ENCODE measurements around the gene MTA3. TPM values are rescaled to one million over a fixed set of nuclear protein-coding genes. Genes with fewer than 3 reads are reported as not detected.

The MTA3 gene
- total RNA-seq, 3 donors from 2014 or later = 31.4 to 58.0 (median 49.2) TPM

DNA sequence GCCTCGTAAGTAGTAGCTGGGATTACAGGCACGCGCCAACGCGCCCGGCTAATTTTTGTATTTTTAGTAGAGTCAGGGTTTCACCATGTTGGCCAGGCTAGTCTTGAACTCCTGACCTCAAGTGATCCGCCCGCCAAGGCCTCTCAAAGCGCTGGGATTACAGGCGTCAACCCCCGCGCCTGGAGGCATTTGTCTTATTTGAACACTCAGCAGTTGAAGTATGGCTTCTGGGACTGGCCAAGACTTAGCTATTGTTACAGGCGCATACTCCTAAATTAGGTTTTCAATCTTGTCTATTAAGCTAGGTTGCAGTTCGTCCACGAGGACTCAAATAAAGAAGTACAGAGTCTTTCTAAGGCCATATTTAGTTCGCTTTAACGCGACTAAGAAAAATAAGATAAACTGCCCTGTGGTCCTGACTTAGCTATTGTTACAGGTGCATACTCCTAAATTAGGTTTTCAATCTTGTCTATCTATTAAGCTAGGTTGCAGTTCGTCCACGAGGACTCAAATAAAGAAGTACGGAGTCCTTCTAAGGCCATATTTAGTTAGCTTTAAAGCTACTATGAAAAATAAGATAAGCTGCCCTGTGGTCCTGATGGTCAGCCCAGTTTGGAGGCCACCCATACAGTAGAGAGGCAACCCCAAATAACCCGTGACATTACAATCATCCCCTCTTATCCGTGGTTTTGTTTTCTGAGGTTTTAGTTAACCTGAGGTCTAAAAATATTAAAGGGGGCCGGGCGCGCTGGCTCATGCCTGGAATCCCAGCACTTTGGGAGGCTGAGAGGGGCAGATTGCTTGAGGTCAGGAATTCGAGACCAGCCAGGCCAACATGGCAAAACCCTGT lies 20.8 kb upstream of the MTA3 start:
- H3K4me3 ChIP-seq = no peak overlapping the region
- TF ChIP-seq POLR2A (IDR thresholded peaks at IDR 0.05) (no peak), POLR2AphosphoS5 (IDR thresholded peaks at IDR 0.05) (no peak)
- TF ChIP-seq, protein P1, sequence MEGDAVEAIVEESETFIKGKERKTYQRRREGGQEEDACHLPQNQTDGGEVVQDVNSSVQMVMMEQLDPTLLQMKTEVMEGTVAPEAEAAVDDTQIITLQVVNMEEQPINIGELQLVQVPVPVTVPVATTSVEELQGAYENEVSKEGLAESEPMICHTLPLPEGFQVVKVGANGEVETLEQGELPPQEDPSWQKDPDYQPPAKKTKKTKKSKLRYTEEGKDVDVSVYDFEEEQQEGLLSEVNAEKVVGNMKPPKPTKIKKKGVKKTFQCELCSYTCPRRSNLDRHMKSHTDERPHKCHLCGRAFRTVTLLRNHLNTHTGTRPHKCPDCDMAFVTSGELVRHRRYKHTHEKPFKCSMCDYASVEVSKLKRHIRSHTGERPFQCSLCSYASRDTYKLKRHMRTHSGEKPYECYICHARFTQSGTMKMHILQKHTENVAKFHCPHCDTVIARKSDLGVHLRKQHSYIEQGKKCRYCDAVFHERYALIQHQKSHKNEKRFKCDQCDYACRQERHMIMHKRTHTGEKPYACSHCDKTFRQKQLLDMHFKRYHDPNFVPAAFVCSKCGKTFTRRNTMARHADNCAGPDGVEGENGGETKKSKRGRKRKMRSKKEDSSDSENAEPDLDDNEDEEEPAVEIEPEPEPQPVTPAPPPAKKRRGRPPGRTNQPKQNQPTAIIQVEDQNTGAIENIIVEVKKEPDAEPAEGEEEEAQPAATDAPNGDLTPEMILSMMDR (IDR thresholded peaks at IDR 0.05) = no peak
- no peaks in the 10 kb centered on the region for H3K27me3 ChIP-seq

GRCh38 chr2:42550870-42551269 lies 17.6 kb upstream of the MTA3 start:
- DNase-seq (ENCODE audit: low spot score in 2 of 2) = no peak
- H3K27ac ChIP-seq = no peak overlapping the region
- no peak overlapping the region for H3K4me3 ChIP-seq
- intact Hi-C loops (cut with DNase I; ENCODE audit: low total_unique reads) = no loop called here
- H3K36me3 ChIP-seq = no peaks in the 10 kb centered on the region
- no peaks in the 10 kb centered on the region for H3K27me3 ChIP-seq
- TF ChIP-seq, protein P1 (IDR thresholded peaks at IDR 0.05) = no peak
- TF ChIP-seq POLR2A (IDR thresholded peaks at IDR 0.05) (no peak), POLR2AphosphoS5 (IDR thresholded peaks at IDR 0.05) (no peak)
- no peaks in the 10 kb centered on the region for H3K9me3 ChIP-seq
- H3K4me1 ChIP-seq = no peaks in the 10 kb centered on the region

More for the DNA sequence above, 20.8 kb upstream of the MTA3 start:
- H3K36me3 ChIP-seq = no peaks in the 10 kb centered on the region
- H3K27ac ChIP-seq = no peak overlapping the region
- DNase-seq (ENCODE audit: low spot score in 2 of 2) = no peak
- intact Hi-C loops (cut with DNase I; ENCODE audit: low total_unique reads) = no loop called here
- H3K4me1 ChIP-seq = no peaks in the 10 kb centered on the region
- H3K9me3 ChIP-seq = no peaks in the 10 kb centered on the region

GRCh38 chr2:42554392-42554791 lies 14.0 kb upstream of the MTA3 start:
- no peaks in the 10 kb centered on the region for H3K27me3 ChIP-seq
- TF ChIP-seq POLR2AphosphoS5 (IDR thresholded peaks at IDR 0.05) (no peak), POLR2A (IDR thresholded peaks at IDR 0.05) (no peak)
- TF ChIP-seq, protein P1 (IDR thresholded peaks at IDR 0.05) = no peak
- H3K9me3 ChIP-seq = no peaks in the 10 kb centered on the region
- no peaks in the 10 kb centered on the region for H3K36me3 ChIP-seq
- no peak for DNase-seq (ENCODE audit: low spot score in 2 of 2)
- H3K4me1 ChIP-seq = no peaks in the 10 kb centered on the region
- H3K27ac ChIP-seq = no peak overlapping the region
- intact Hi-C loops (cut with DNase I; ENCODE audit: low total_unique reads) = no loop called here
- no peak overlapping the region for H3K4me3 ChIP-seq

DNA sequence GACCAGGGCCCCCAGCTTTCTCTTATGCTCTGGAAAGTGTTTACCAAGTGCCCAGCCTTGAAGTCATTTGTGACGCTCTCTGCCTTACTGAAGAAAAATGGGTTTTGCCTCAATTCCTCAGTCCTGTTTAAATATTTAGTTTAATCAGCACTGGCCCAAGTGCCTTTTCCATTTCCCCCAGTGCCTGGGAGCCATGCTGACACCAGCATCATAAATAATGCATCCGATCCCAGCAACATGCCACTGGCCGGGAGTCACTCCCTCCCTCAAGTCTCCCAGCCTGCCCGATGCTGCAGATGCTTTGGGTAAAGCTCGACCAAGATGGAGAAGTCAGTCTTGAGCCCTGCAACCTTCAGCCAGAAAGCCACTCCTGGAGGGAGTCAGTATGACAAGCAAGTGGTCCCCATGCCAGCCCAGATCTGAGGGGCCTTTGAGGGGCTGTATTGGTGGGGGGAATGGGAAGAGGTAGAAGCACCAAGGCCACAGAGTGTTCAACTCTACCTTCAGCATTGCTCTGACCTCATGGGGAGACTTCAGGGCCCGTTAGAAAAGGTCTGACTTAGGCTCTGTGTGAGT lies 12.0 kb upstream of the MTA3 start:
- H3K36me3 ChIP-seq = no peaks in the 10 kb centered on the region
- H3K4me3 ChIP-seq = no peak overlapping the region
- intact Hi-C loops (cut with DNase I; ENCODE audit: low total_unique reads) = no loop called here
- H3K9me3 ChIP-seq = no peaks in the 10 kb centered on the region
- no peaks in the 10 kb centered on the region for H3K27me3 ChIP-seq
- no peak for TF ChIP-seq POLR2AphosphoS5 (IDR thresholded peaks at IDR 0.05)
- TF ChIP-seq, protein P1 (IDR thresholded peaks at IDR 0.05) = no peak
- no peak for TF ChIP-seq POLR2A (IDR thresholded peaks at IDR 0.05)
- DNase-seq (ENCODE audit: low spot score in 2 of 2) = no peak
- no peak overlapping the region for H3K27ac ChIP-seq
- H3K4me1 ChIP-seq = no peaks in the 10 kb centered on the region

GRCh38 chr2:42557306-42557705 lies 11.1 kb upstream of the MTA3 start:
- no peaks in the 10 kb centered on the region for H3K36me3 ChIP-seq
- H3K27me3 ChIP-seq = no peaks in the 10 kb centered on the region
- no peaks in the 10 kb centered on the region for H3K9me3 ChIP-seq
- intact Hi-C loops (cut with DNase I; ENCODE audit: low total_unique reads) = no loop called here
- no peak overlapping the region for H3K4me3 ChIP-seq
- no peaks in the 10 kb centered on the region for H3K4me1 ChIP-seq
- H3K27ac ChIP-seq = no peak overlapping the region
- no peak for DNase-seq (ENCODE audit: low spot score in 2 of 2)
- TF ChIP-seq, protein P1 (IDR thresholded peaks at IDR 0.05) = no peak
- TF ChIP-seq POLR2A (IDR thresholded peaks at IDR 0.05) (no peak), POLR2AphosphoS5 (IDR thresholded peaks at IDR 0.05) (no peak)

All from breast epithelium (tissue), 4 donors.